Neural crest cell (in vitro differentiated cells): ENCODE data around the gene ACTRT2. TPM values are rescaled to one million over a fixed set of nuclear protein-coding genes. Genes with fewer than 3 reads are reported as not detected.

Source experiments
- DNase-seq: peaks from one replicate; pipeline ENCODE4 v3.0.0; 2021; ENCODE audit warnings: low read depth, mixed read lengths, low spot score
- H3K27ac Mint-ChIP-seq: one replicate; pipeline ENCODE4 v1.8.0; 2021; ENCODE audit warnings: mild to moderate bottlenecking, mixed read lengths; ENCODE audit not compliant: unreplicated experiment
- H3K27me3 Mint-ChIP-seq: 2 replicates; pipeline ENCODE4 v1.8.0; 2021; ENCODE audit warnings: low read depth, mild to moderate bottlenecking, mixed read lengths
- H3K36me3 Mint-ChIP-seq: 2 replicates; pipeline ENCODE4 v1.8.0; 2021; ENCODE audit warnings: low read depth, mild to moderate bottlenecking, mixed read lengths
- H3K4me1 Mint-ChIP-seq: 2 replicates; pipeline ENCODE4 v1.8.0; 2021; ENCODE audit warnings: mixed read lengths
- H3K4me3 Mint-ChIP-seq: one replicate; pipeline ENCODE4 v1.8.0; 2021; ENCODE audit warnings: mild to moderate bottlenecking, mixed read lengths
- H3K9me3 Mint-ChIP-seq: 2 replicates; pipeline ENCODE4 v1.8.0; 2021; ENCODE audit warnings: mixed read lengths
- total RNA-seq: library from RNA; stranded (reverse); gene quantifications from 2 replicates; pipeline ENCODE4 v1.2.1, GENCODE V29; 2021
- TF ChIP-seq, protein P1 (sequence below): fragments of 200-600 bp; sonication (generic); conservative IDR thresholded peaks from 2 replicates; pipeline ENCODE4 v1.5.0; 2021; ENCODE audit warnings: antibody characterized with exemption, mild to moderate bottlenecking

Gene ACTRT2
- total RNA-seq, 1 donor from 2014 or later = not detected

GRCh38 chr1:3049905-3050304 is 28.6 kb downstream of the ACTRT2 start:
- Mint-ChIP-seq H3K9me3 (peaks cover 8% of the 10 kb centered on the region), H3K27me3 (peaks cover 85% of the 10 kb centered on the region), H3K4me3 (no peak overlapping the region), H3K36me3 (peaks cover 3% of the 10 kb centered on the region), H3K4me1 (peaks cover 4% of the 10 kb centered on the region), H3K27ac (no peak overlapping the region)
- no peak for DNase-seq
- TF ChIP-seq, protein P1, sequence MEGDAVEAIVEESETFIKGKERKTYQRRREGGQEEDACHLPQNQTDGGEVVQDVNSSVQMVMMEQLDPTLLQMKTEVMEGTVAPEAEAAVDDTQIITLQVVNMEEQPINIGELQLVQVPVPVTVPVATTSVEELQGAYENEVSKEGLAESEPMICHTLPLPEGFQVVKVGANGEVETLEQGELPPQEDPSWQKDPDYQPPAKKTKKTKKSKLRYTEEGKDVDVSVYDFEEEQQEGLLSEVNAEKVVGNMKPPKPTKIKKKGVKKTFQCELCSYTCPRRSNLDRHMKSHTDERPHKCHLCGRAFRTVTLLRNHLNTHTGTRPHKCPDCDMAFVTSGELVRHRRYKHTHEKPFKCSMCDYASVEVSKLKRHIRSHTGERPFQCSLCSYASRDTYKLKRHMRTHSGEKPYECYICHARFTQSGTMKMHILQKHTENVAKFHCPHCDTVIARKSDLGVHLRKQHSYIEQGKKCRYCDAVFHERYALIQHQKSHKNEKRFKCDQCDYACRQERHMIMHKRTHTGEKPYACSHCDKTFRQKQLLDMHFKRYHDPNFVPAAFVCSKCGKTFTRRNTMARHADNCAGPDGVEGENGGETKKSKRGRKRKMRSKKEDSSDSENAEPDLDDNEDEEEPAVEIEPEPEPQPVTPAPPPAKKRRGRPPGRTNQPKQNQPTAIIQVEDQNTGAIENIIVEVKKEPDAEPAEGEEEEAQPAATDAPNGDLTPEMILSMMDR = no peak

DNA sequence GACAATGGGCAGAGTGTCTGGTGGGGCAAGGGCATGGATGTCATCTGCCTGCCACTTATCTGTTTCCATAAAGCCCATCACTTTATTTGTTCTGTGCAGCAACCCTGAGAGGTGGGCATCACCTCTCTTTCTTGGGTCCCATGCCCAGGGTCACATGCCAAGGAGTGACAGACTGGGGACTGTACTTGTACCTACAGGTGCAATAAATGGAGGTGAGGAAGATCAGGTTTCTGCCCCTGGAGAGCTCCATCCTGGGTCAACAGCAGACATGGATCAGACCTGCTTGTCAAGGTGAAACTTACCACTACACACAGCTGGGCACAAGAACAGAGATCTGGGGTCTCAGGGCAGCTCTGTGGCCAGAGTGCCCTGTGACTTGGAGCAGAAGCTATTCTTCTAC is 29.3 kb downstream of the ACTRT2 start:
- Mint-ChIP-seq H3K4me1 (peaks cover 4% of the 10 kb centered on the region), H3K4me3 (no peak overlapping the region), H3K9me3 (peaks cover 8% of the 10 kb centered on the region), H3K27ac (no peak overlapping the region), H3K27me3 (peaks cover 85% of the 10 kb centered on the region), H3K36me3 (peaks cover 3% of the 10 kb centered on the region)
- TF ChIP-seq, protein P1 = no peak
- no peak for DNase-seq

GRCh38 chr1:3051270-3052268 is 30.3 kb downstream of the ACTRT2 start:
- TF ChIP-seq, protein P1 = no peak
- Mint-ChIP-seq H3K36me3 (peaks cover 3% of the 10 kb centered on the region), H3K27me3 (peaks cover 85% of the 10 kb centered on the region), H3K4me3 (no peak overlapping the region), H3K27ac (no peak overlapping the region), H3K4me1 (peaks cover 11% of the 10 kb centered on the region), H3K9me3 (peaks cover 8% of the 10 kb centered on the region)
- no peak for DNase-seq

DNA sequence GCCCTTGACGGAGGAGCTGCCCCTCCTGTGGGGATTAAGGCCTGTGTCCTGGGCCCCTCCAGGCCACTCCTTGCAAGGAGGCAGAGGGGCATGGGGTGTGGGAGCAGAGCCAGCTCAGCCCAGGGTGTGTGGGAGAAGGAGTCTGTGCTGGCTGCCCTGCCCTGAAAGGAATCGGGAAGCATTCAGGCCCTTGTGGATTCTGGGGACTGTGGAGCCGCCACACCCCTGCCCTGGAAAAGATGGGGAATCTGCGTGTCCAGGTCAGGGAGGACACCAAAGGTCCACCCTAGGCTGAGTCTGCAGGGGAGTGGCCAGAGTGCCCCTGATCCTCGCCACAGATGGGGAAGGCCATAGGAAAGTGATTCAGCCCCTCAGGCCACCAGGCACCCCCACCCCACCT is 31.2 kb downstream of the ACTRT2 start:
- Mint-ChIP-seq H3K4me1 (peaks cover 11% of the 10 kb centered on the region), H3K9me3 (peaks cover 8% of the 10 kb centered on the region), H3K27me3 (peaks cover 87% of the 10 kb centered on the region), H3K27ac (no peak overlapping the region), H3K36me3 (peaks cover 3% of the 10 kb centered on the region), H3K4me3 (no peak overlapping the region)
- DNase-seq = no peak
- TF ChIP-seq, protein P1 = no peak

GRCh38 chr1:3053366-3053980 is 32.2 kb downstream of the ACTRT2 start:
- H3K27me3 Mint-ChIP-seq = peaks cover 88% of the 10 kb centered on the region
- TF ChIP-seq, protein P1 = no peak
- H3K4me3 Mint-ChIP-seq = no peak overlapping the region
- peaks cover 3% of the 10 kb centered on the region for H3K36me3 Mint-ChIP-seq
- peaks cover 11% of the 10 kb centered on the region for H3K4me1 Mint-ChIP-seq
- H3K27ac Mint-ChIP-seq = no peak overlapping the region
- H3K9me3 Mint-ChIP-seq = peaks cover 8% of the 10 kb centered on the region
- no peak for DNase-seq
